ENCODE data around the gene CCDC88C. TPM values are rescaled to one million over a fixed set of nuclear protein-coding genes. Genes with fewer than 3 reads are reported as not detected.

Gene CCDC88C
- total RNA-seq, 1 donor from 2014 or later: 8.4 TPM

GRCh38 chr14:91309756-91310280 is 107.8 kb downstream of the CCDC88C start:
- DNase-seq (ENCODE audit: low spot score): no peak

DNA sequence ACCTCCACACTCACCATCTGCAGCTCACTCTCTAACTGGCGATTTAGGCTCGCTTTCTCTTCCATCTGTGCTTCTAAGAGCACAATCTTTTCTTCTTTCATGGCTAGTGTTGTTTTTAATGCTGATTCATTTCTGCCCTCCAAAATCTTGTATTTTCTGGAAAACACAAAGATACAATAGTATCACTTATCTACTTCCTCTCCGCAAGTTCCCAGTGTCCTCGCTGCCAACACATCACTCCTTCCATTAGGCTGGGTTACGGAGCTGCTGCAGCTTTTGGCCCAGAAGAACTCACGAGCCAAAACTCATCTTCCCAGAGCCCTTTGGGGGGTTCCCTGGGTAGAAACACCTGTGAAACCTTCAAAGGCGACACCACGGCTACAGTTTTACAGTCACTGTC is 109.3 kb downstream of the CCDC88C start:
- no peak for DNase-seq (ENCODE audit: low spot score)

DNA sequence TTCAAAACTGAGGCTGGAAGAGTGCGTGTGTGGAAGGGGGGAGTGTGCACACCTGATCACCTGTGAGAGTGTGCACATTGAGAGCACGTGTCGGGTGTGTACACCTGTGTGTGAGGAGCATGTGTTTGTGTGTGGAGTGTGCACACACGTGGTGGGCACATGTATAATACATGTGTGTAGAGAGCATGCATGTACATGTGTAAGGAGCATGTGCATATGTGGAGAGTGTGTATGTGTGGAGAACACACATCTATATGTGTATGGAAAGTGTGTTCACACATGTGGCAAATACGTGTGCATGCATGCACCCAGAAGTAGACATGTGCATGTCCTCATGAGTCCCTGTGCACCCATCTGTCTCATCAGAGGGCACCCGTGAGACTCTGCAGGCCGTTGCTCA is 110.0 kb downstream of the CCDC88C start:
- no peak for DNase-seq (ENCODE audit: low spot score)

DNA sequence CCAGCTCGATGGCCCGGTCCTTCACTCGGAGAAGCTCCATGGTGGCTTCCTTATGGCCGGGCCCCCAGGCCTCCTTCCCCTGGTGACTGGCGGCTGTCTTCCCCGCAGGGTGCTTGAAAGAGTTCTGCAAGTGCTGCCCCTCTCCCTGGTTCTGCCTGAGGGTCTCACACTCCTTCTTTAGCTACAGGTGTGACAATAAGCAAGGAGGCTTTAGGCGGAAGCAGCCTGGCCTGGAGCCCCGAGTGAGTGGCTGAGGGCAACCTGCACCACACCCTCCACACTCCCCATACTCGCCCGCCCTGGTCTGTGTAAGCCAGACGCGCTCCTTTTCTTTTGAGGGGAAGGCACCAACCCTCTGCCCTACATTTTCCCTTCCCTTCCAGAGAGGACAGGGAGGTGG is 110.6 kb downstream of the CCDC88C start:
- DNase-seq (ENCODE audit: low spot score): no peak

DNA sequence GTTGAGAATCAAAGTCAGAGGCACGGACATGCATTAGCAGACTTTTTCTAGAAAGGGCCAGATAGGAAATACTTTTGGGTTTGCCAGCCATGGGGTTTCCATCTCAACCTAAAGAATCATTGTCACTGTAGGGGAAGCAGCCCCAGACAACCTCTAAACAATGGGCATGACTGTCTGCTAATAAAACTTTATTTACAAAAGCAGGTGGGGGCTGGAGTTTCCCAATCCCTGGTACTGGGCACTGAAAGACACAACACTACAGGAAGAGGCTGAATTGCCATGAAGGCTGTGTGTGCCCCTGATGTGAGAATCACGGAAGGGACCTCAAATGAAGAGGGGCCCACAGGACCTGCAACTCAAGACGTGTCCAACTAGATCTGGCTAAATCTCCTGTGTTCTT is 111.1 kb downstream of the CCDC88C start:
- no peak for DNase-seq (ENCODE audit: low spot score)

DNA sequence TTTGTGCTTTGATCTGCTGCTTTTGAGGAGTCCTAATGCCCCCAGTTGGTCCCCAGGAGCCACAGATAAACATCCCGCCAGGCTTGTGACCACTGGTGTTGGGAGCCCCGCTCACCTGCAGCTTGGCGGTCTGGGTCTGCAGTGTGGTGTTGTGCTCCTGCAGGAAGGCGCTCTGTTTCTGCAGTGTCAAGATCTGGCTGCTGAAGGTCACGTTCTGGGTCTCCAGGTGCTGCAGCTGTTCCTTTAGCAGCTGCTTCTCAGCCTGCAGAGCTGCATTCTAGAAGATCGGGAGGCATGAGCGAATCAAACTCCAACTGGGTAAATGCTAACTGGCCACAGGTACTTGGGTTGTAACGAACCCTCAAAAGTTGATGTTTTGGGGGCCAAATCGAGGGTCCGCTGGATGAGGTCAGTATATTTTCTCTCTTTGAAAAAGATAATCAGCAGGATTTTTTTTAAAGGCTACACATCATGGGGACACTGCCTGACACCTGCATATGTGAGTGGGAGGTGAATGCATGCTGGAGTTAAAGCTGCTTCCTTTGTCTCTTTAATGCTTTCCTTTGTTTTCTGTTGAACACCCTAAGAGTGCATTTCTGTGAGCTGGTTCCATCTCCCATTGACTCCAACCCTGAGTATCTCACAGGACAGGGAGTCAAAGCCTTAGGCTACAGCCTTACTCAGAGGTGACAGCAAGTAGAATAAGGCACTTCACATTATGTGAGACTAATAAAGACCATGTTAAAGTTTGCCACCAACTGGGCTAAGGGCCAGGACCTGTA is 111.8 kb downstream of the CCDC88C start:
- DNase-seq (ENCODE audit: low spot score): no peak

DNA sequence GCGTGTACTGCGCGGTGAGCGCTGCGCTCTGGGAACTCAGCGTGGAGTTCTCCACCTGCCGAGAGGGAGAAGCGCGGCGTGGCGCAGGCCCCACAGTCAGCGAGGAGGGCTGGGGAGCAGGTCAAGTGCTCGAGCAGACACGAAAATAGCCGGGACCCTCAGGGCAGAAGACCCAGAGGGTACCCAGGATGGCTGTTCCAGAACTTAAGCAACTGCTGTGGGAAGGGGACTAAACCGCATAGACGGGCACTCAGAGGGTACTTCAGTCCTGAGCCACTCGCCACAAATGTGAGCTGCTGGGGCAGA is 113.7 kb downstream of the CCDC88C start:
- no peak for DNase-seq (ENCODE audit: low spot score)

DNA sequence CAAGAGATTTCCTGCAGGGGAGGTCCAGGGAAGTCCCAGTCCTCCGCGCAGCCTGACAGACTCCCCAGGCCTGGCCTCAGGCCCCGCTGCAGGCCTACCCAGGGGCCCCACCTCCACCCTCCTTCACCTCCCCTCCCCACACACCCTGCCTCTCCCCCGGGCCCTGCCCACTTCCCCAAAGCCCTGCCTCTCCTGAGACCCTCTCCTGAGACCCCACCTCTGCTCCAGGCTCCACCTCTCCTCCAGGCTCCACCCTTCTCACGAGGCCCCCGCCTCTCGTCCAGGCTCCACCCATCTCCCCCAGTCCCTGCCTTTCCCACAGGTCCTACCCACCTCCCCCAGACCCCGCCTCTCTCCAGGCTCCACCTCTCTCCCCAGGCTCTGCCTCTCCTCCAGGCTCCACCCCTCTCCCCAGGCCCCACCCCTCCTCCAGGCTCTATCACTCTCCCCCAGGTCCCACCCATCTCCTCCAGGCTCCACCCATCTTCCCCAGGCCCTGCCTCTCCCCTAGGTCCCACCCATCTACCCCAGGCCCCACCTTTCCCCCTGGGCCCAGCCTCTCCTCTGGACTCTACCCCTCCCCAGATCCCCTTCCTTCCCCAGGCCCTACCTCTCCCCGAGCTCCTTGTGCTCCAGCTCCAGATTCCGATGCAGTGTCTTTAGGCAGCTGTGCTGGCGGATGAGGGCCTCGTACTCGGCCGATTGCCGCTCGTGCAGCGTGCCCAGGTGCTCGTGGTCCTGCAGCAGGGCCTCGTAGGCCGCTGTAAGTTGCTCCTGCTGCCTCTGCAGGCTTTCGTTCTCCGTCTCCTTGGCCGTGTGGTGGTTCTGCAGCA is 114.3 kb downstream of the CCDC88C start:
- DNase-seq (ENCODE audit: low spot score): no peak

GRCh38 chr14:91302391-91302790 is 115.2 kb downstream of the CCDC88C start:
- DNase-seq (ENCODE audit: low spot score): no peak

- no peak for DNase-seq (ENCODE audit: low spot score)
Measured at GRCh38 chr14:91300957-91301356, 116.7 kb downstream of the CCDC88C start.

DNA sequence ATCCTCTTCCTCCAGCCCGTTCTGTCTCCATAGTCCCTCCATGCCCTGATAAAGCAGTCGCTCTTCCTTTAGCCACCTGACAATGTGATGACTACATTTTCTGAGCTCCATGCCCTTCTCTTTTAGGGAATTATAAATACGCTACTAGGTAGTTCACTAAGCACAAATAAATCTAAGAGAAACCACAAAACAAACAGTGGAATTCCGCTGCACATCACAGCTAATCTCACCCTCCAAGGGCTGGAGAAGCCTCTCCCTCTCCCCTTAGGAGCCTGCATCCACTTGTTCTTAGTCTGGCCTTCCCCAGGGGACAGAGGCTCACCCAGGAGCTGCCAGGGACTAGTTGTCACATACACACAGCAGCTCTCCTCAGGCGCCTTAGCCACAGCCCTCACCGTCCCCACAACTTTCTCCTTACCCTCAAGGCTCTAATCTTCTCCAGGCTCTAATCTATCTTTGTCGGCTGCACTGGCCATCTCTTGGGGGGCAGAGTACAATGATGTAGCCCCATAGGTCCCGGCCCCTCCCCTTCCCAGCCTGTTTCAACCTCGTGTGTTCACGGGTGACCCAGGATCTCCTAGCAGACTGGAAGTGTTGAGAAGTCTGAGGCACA is 117.2 kb downstream of the CCDC88C start:
- DNase-seq (ENCODE audit: low spot score): no peak

- no peak for DNase-seq (ENCODE audit: low spot score)
Measured at GRCh38 chr14:91299121-91300115, 118.2 kb downstream of the CCDC88C start.

DNA sequence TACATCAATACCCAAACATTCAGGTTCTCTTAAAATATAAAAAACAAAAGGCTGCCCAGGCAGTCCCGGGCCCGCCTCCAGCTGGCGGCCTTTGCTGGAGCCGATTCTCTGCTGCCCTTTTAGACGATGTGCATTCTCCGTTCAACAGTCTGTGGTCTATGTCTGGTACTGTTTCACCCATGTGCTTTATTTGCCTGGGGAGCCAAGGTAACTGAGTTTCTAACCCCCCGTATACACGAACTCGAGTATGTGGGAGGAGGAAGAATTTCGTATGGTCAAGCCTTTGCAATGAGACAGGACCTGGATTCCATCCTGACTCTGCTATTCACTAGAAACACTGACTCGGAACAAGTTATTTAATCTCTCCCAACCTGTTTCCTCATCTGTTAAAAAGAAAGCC is 119.0 kb downstream of the CCDC88C start:
- DNase-seq (ENCODE audit: low spot score): no peak

DNA sequence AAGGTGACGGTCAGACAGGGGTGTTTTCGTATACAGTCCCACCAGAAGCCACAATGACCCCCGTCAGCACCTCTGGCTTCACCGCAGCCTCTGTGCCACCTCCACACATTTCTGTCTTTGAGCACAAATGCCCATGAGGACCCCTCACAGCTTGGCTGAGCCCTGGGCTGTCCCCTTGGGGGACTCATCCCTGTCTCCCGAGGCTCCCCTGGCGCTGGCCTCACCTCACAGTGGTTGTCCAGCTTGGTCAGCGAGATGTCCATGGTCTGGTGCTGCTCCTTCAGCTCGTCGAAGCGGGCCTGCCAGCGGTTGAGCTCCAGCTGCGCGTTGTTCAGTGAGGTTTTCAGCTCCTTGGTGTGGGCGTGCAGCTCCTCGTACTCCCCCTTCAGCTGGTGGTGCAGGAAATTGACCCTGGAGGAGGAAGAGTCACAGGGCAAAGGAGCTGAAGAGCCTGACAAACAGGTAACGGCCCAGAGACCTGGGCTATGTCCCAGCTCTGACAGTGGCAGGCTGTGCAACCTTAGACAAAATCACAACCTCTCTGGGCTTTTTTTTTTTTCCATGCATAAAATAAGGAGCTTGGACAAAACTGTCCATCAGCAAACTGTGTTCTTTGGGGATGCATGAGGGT is 120.4 kb downstream of the CCDC88C start:
- DNase-seq (ENCODE audit: low spot score): no peak

- DNase-seq (ENCODE audit: low spot score): no peak
Measured at GRCh38 chr14:91295851-91296796, 121.5 kb downstream of the CCDC88C start.

GRCh38 chr14:91295276-91295845 is 122.3 kb downstream of the CCDC88C start:
- DNase-seq (ENCODE audit: low spot score): no peak

GRCh38 chr14:91294153-91294552 is 123.5 kb downstream of the CCDC88C start:
- DNase-seq (ENCODE audit: low spot score): no peak

DNA sequence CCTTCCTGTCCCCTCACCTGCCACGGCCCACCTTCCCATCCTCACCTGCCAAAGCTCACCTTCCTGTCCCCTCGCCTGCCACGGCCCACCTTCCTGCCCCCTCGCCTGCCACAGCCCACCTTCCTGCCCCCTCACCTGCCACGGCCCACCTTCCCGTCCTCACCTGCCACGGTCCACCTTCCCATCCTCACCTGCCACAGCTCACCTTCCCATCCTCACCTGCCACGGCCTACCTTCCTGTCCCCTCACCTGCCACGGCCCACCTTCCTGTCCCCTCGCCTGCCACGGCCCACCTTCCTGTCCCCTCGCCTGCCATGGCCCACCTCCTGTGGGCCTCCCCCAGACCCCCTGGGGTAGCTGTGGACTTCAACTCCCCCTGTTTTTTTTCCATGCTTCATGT is 124.3 kb downstream of the CCDC88C start:
- DNase-seq (ENCODE audit: low spot score): no peak

GRCh38 chr14:91292491-91292890 is 125.1 kb downstream of the CCDC88C start:
- no peak for DNase-seq (ENCODE audit: low spot score)

All from umbilical cord (tissue), 2 donors.